HepG2 (cell line): Measurements from ENCODE around the gene TEX55. TPM values are rescaled to one million over a fixed set of nuclear protein-coding genes. Genes with fewer than 3 reads are reported as not detected.

Experiments
- ATAC-seq: fragments of 200-7000 bp; cut with Tn5 transposase; 3 replicates; pipeline ENCODE4 v1.9.1; 2020; ENCODE audit warnings: mild to moderate bottlenecking, moderate library complexity
- BruUV-seq: library from RNA; stranded (reverse); fragments of 400-500 nt; replicated peaks from 2 replicates; lab custom pipeline; 2021; lab: Mats Ljungman, UMichigan
- CTCF ChIA-PET: fragments of 300-600 bp; formaldehyde crosslinking; extraction: SDS; loops from one replicate; lab custom pipeline; 2021; ENCODE audit warnings: low total read pairs, inconsistent platforms, low intra/inter-chr PET ratio; lab: Yijun Ruan, JAX
- POLR2A ChIA-PET: fragments of 350-600 bp; sonication (Branson Sonifier 250); formaldehyde crosslinking; loops from one replicate; lab custom pipeline; 2020; ENCODE audit warnings: antibody characterized with exemption, inconsistent platforms; lab: Yijun Ruan, JAX
- DNase-seq: peaks from one replicate; pipeline ENCODE4 v3.0.0-alpha.2; 2015; ENCODE audit warnings: low spot score
- FAIRE-seq: peaks from 3 replicates; lab custom pipeline; 2011; peaks lifted over from hg19 to GRCh38; lab: Jason Lieb, UNC
- H2AFZ ChIP-seq: one replicate; pipeline ENCODE4 v1.6.1; 2011; ENCODE audit warnings: low read length, inconsistent platforms
- H3K27ac ChIP-seq: fragments of 300-600 bp; 3 replicates; pipeline ENCODE4 v1.8.0; 2011; ENCODE audit warnings: mixed run types, mild to moderate bottlenecking, mixed read lengths, low read length, inconsistent platforms; ENCODE audit not compliant: insufficient read depth; ENCODE audit errors: extremely low read length
- H3K27me3 ChIP-seq, 2 experiments: fragments of 200-600 bp in 1 of 2; 2 replicates in 1 of 2; 3 replicates in 1 of 2; pipeline versions ENCODE4 v1.6.0 to v1.8.0; 2011; ENCODE audit warnings: low read length in 2 of 2, mild to moderate bottlenecking in 2 of 2, moderate library complexity in 2 of 2, inconsistent platforms in 1 of 2; ENCODE audit not compliant: insufficient read depth in 2 of 2, control insufficient read depth in 1 of 2
- H3K36me3 ChIP-seq, 2 experiments: fragments of 200-600 bp in 1 of 2; replicated peaks in 1 of 2; 2 replicates in 1 of 2; 3 replicates in 1 of 2; pipeline versions ENCODE4 v1.5.1 to v1.8.0; 2011; ENCODE audit warnings: low read length in 2 of 2, inconsistent platforms in 1 of 2; ENCODE audit not compliant: insufficient read depth in 2 of 2, control insufficient read depth in 1 of 2
- H3K4me1 ChIP-seq: 2 replicates; pipeline ENCODE4 v1.5.1; 2012; ENCODE audit warnings: low read length, inconsistent platforms; ENCODE audit not compliant: insufficient read depth
- H3K4me2 ChIP-seq: 2 replicates; pipeline ENCODE4 v1.6.0; 2011; ENCODE audit warnings: low read depth, low read length, inconsistent platforms
- H3K4me3 ChIP-seq, 3 experiments: fragments of 200-600 bp in 1 of 3; sonication (generic), shearing (Covaris generic) in 1 of 3; replicated peaks in 1 of 3; 2 replicates each; pipeline ENCODE4 v1.5.1; 2011 to 2016; ENCODE audit warnings: low read length in 3 of 3, inconsistent platforms in 2 of 3, low read depth in 2 of 3, mild to moderate bottlenecking in 2 of 3, control low read depth in 1 of 3, mixed read lengths in 1 of 3; ENCODE audit not compliant: insufficient read depth in 1 of 3
- H3K79me2 ChIP-seq: one replicate; pipeline ENCODE4 v1.6.1; 2011; ENCODE audit warnings: low read length, inconsistent platforms; ENCODE audit not compliant: insufficient read depth
- H3K9ac ChIP-seq: 2 replicates; pipeline ENCODE4 v1.6.0; 2011; ENCODE audit warnings: mild to moderate bottlenecking, low read depth, low read length, inconsistent platforms; ENCODE audit not compliant: insufficient read depth
- H3K9me3 ChIP-seq: 2 replicates; pipeline ENCODE4 v1.5.1; 2012; ENCODE audit warnings: mild to moderate bottlenecking, low read length
- H4K20me1 ChIP-seq: 2 replicates; pipeline ENCODE4 v1.6.0; 2011; ENCODE audit warnings: inconsistent platforms, mild to moderate bottlenecking, low read length, moderate library complexity; ENCODE audit not compliant: insufficient read depth
- ATAD3A ChIP-seq: sonication (generic); formaldehyde crosslinking; IDR thresholded peaks from 2 replicates; pipeline ENCODE4 v1.4.0; 2020; ENCODE audit warnings: missing genetic modification reagents
- DNMT1 ChIP-seq: sonication (generic); formaldehyde crosslinking; IDR thresholded peaks from 2 replicates; pipeline ENCODE4 v1.5.1; 2020; ENCODE audit warnings: mild to moderate bottlenecking, missing genetic modification reagents
- HOXA5 ChIP-seq: sonication (generic); formaldehyde crosslinking; IDR thresholded peaks from 2 replicates; pipeline ENCODE4 v1.4.0; 2020; ENCODE audit warnings: missing genetic modification reagents
- KDM1A ChIP-seq: IDR thresholded peaks from 2 replicates; pipeline ENCODE4 v1.6.1; 2016; ENCODE audit warnings: missing compliant biosample characterization
- KDM4B ChIP-seq: sonication (generic); formaldehyde crosslinking; IDR thresholded peaks from 2 replicates; pipeline ENCODE4 v1.4.0; 2020; ENCODE audit warnings: missing genetic modification reagents
- NR2F1 ChIP-seq, 2 experiments: fragments of 450-650 bp in 1 of 2; formaldehyde crosslinking in 1 of 2; IDR thresholded peaks; 2 replicates each; pipeline versions ENCODE4 v1.5.0 to v1.6.1; 2016 to 2020; ENCODE audit warnings: mild to moderate bottlenecking in 1 of 2, missing compliant biosample characterization in 1 of 2, missing genetic modification reagents in 1 of 2, moderate library complexity in 1 of 2
- PCBP2 ChIP-seq: fragments of 200-400 bp; formaldehyde crosslinking; optimal IDR thresholded peaks from 2 replicates; pipeline ENCODE3; 2018; ENCODE audit warnings: low read length, low read depth; ENCODE audit not compliant: poor library complexity, severe bottlenecking
- YY1 ChIP-seq: IDR thresholded peaks from 2 replicates; pipeline ENCODE4 v1.6.1; 2011; ENCODE audit warnings: low read length, low read depth, moderate library complexity, mild to moderate bottlenecking; ENCODE audit not compliant: insufficient read depth, insufficient replicate concordance
- ZNF232 ChIP-seq: sonication (generic); formaldehyde crosslinking; IDR thresholded peaks from 2 replicates; pipeline ENCODE4 v1.4.0; 2020; ENCODE audit warnings: missing genetic modification reagents, borderline replicate concordance
- ZNF382 ChIP-seq: sonication (generic); formaldehyde crosslinking; IDR thresholded peaks from 2 replicates; pipeline ENCODE4 v1.5.0; 2020; ENCODE audit warnings: missing genetic modification reagents, mild to moderate bottlenecking, borderline replicate concordance
- ZNF383 ChIP-seq: sonication (generic); formaldehyde crosslinking; IDR thresholded peaks from 2 replicates; pipeline ENCODE4 v1.4.0; 2020; ENCODE audit warnings: missing genetic modification reagents, mild to moderate bottlenecking, borderline replicate concordance
- ZNF562 ChIP-seq: sonication (generic); formaldehyde crosslinking; IDR thresholded peaks from 2 replicates; pipeline ENCODE4 v1.8.0; 2022; ENCODE audit warnings: missing genetic modification reagents, borderline replicate concordance
- WGBS: methylation state at CpG from one replicate; pipeline ENCODE4 v1.1.6; 2017; ENCODE audit warnings: low lambda C conversion rate; 5-methylcytosine and 5-hydroxymethylcytosine counted together
- in situ Hi-C: cut with HindIII; loops from 2 replicates; pipeline ENCODE4 v1.10.0; 2017; ENCODE audit warnings: low pct_unique_long_range_greater_than_20kb; ENCODE audit not compliant: extremely low pct_ligation_motif_present
- intact Hi-C: fragments of 100-400 bp; cut with micrococcal nuclease; formaldehyde crosslinking; loops from one replicate; pipeline ENCODE4 v1.10.0; 2022; ENCODE audit not compliant: unreplicated experiment
- polyA plus RNA-seq, 8 experiments: library from polyadenylated mRNA; depleted of rRNA in 3 of 8; stranded (reverse) in 7 of 8; unstranded in 1 of 8; fragments of >200 nt; fragmentation: Illumina TruSeq in 4 of 8; extraction: Trizol in 4 of 8; gene quantifications; 2 replicates each; pipeline versions ENCODE4 v1.2.1 to v1.2.3, GENCODE V29; 2011 to 2016; ENCODE audit warnings: low read depth in 4 of 8, missing spikeins in 1 of 8, mixed read lengths in 1 of 8; ENCODE audit not compliant: insufficient read depth in 1 of 8
- total RNA-seq, 5 experiments: library from RNA; depleted of rRNA; stranded (reverse); fragments of >200 nt; fragmentation: Illumina TruSeq; extraction: Trizol; gene quantifications; 2 replicates each; pipeline ENCODE4 v1.2.3, GENCODE V29; 2016; ENCODE audit warnings: low read depth in 1 of 5
- TF ChIP-seq, protein P1 (sequence below): sonication (generic); formaldehyde crosslinking; IDR thresholded peaks from 2 replicates; pipeline ENCODE4 v1.5.0; 2020; ENCODE audit warnings: mild to moderate bottlenecking, missing genetic modification reagents
- TF ChIP-seq, protein P2 (sequence below): sonication (generic); formaldehyde crosslinking; conservative IDR thresholded peaks from 2 replicates; pipeline ENCODE4 v1.4.0; 2020; ENCODE audit warnings: missing genetic modification reagents

The TEX55 gene
- total and polyA plus RNA-seq, 2 of the 13 experiments (the other 11 are each of a cell fraction or from before 2014, with no cell fraction given), result not detected

DNA sequence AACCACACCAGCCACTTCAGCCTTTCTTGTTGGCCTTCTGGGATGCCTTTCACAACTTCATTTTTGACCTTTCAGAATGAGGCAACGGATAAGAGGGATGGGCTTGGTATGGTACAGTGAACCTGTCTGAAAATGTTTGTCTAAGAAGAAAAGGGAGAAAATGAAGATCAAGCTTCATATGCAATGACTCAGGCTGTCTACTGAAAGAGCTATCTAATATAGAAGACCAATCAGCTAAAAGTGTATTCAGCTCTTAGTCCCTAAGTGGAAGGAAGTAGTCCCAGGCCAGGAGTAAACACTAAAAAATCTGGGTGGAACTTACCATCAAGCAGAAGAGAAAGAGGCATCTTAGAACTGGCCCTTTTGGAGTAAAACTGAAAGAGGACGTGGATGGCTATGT lies 15.3 kb downstream of the TEX55 start:
- 0% methylated on average over 2 of the region's 2 CpGs for WGBS
- Histone ChIP-seq H3K4me2 (no peak overlapping the region), H2AFZ (no peak overlapping the region), H4K20me1 (no peaks in the 10 kb centered on the region), H3K4me3 (no peak overlapping the region), H3K27me3 (no peaks in the 10 kb centered on the region), H3K79me2 (no peaks in the 10 kb centered on the region), H3K27ac (no peak overlapping the region), H3K9me3 (no peaks in the 10 kb centered on the region), H3K36me3 (no peaks in the 10 kb centered on the region), H3K9ac (no peak overlapping the region), H3K4me1 (no peaks in the 10 kb centered on the region)
- no peak for ATAC-seq
- in situ Hi-C loops (no loop called here), intact Hi-C loops (no loop called here)
- no peak for DNase-seq
- CTCF ChIA-PET, result no interaction called here
- POLR2A ChIA-PET, result no interaction called here
- no TSS peak for BruUV-seq
- no peak for FAIRE-seq
- no peak for TF ChIP-seq KDM4B (CRISPR knock-in tag)
- TF ChIP-seq, protein P1, sequence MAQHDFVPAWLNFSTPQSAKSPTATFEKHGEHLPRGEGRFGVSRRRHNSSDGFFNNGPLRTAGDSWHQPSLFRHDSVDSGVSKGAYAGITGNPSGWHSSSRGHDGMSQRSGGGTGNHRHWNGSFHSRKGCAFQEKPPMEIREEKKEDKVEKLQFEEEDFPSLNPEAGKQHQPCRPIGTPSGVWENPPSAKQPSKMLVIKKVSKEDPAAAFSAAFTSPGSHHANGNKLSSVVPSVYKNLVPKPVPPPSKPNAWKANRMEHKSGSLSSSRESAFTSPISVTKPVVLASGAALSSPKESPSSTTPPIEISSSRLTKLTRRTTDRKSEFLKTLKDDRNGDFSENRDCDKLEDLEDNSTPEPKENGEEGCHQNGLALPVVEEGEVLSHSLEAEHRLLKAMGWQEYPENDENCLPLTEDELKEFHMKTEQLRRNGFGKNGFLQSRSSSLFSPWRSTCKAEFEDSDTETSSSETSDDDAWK (CRISPR knock-in tag), result no peak
- no peak for TF ChIP-seq YY1
- TF ChIP-seq ZNF232 (CRISPR knock-in tag), result no peak
- TF ChIP-seq, protein P2, sequence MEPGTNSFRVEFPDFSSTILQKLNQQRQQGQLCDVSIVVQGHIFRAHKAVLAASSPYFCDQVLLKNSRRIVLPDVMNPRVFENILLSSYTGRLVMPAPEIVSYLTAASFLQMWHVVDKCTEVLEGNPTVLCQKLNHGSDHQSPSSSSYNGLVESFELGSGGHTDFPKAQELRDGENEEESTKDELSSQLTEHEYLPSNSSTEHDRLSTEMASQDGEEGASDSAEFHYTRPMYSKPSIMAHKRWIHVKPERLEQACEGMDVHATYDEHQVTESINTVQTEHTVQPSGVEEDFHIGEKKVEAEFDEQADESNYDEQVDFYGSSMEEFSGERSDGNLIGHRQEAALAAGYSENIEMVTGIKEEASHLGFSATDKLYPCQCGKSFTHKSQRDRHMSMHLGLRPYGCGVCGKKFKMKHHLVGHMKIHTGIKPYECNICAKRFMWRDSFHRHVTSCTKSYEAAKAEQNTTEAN (CRISPR knock-in tag), result no peak
- TF ChIP-seq PCBP2, result no peak
- no peak for TF ChIP-seq DNMT1 (CRISPR knock-in tag)
- no peak for TF ChIP-seq ATAD3A (CRISPR knock-in tag)
- no peak for TF ChIP-seq KDM1A
- no peak for TF ChIP-seq ZNF382 (CRISPR knock-in tag)
- no peak for TF ChIP-seq NR2F1 (CRISPR knock-in tag; IDR thresholded peaks at IDR 0.05)
- no peak for TF ChIP-seq ZNF562 (CRISPR knock-in tag)
- TF ChIP-seq HOXA5, result no peak
- no peak for TF ChIP-seq ZNF383 (CRISPR knock-in tag)
